HG03139 (cell line): ENCODE data around the gene CKB.

ENCODE experiments used
- ATAC-seq: cut with Tn5 transposase; IDR thresholded peaks from one replicate; pipeline ENCODE4 v1.9.1; 2021; ENCODE audit not compliant: unreplicated experiment

The CKB gene

DNA sequence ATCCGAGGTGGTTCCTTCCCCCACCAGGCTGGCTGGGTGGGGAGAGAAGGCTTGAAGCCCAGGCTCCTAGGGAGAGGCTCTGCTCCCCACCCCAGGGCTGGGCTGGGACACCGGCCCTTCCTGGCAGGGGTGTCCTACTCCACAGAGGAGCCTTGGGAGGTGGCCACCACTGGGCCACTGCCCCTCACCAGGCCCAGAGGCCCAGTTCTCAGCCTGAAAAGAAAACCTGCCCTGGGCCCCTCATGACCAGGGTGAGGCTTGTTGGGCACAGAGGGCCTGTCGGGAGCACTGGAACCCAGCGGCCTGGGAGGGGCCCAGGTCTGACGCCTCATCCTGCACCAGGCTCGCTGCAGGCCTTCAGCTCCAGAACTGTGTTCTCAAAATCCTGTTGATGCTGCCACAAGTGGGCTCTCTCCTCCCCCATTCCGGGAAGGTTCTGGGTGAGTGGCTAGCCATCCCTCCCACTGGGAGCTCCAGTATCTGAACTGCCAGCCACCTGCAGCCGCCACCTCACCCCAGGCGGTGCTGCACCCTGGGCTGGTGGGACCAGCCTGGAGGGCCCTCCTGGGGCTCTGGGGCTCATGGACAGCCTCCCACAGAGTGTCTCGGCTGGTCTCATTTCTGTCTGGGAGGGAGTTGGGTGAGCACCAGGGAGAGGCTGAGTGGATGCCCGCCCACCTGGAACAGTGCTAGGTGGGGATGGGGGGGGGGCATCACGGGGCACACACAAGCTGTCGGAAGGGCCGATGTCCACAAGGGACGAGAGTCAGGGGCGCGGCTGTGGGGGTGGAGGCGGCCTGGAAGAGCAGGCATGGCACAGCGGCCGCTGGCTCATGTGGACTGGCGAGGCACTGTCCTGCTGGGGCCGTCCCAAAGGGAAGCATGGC, 28.1 kb upstream of the CKB start:
- no peak for ATAC-seq

DNA sequence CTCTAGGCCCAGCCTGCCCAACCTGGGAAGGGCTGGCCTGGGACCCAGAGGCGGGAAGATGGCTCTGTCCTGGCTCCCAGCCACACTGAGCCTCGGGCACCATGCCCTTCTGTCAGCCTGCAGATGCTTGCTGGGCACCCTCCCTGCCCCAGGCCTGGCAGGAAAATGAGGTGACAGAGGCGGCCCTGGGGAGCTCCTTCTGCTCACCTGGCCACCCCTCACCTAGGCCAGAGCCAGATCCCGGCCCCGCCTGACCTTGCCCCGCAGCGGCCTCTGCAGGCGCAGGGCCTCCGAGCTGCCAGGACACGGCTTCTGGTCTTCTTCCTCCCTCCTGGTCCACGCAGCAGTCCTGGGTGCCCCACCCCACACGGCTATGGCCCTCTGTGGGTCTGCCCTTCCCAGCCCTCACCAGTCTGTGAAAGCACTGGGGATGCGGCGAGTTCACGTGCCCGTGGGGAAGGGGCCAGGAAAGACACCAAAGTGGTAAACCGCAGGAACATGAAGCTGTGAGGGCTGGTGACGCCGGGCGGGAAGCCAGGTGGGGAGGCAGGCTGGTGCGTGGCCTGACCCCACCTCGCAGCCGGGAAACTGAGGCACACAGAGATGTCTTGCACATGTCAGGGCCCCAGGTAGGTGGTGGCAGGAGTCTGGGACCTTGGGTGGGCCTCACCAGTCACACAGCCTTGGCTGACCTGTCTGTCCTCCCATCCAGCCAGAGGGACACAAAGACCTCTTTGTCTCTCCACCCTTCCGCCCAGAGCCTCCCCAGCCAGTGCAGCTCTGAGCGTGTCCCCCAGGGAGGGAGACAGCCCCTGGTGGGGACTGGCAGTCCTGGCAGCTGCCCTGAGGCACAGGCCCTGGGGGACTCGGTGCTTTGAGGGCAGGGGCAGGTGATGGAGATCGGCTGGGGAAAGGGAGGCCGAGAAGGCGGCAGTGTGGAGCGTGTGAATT, 27.0 kb upstream of the CKB start:
- ATAC-seq: no peak

DNA sequence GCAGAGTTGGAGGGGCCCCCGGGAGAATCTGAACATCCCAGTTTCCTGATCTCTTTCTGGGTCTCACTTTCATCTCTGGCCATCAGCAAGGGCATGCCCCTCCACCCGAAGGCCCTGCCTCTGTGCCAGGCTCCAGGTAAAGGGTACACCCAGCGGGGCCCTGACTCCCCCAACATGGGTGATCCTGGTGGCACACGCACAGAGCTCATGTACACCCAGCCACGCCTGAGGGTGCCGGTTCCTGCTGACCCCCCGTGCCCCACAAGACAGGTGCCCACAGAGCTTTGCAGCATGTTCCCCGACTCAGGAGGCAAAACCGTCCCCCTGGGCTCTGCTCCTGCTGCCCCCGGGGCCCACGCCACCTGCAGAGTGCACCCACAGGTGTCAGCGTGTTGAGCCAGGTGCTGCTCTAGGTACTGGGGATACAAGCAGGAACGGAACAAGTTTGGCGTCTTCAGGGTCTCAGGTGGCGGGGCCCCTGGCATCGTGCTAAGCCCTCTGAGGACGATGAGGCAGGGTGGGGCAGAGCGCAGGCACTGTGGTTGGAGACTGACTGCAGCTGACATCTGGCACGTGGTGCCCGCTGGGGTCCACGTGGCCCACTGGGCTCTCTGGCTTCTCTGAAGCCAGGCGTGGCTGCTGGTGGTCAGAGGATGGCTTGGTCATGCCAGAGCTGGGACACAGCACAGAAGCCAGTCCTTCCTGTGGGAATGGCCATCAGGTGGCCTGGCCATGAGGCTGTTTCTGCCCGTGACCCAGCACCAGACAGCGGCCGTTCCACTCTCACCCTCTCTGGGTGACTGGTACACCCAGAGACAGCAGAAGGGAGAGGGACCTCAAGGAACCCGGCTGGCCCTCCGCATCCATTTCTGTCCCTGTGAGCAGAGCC, 26.1 kb upstream of the CKB start:
- ATAC-seq: no peak

GRCh38 chr14:103547941-103548462, 25.4 kb upstream of the CKB start:
- ATAC-seq: no peak

DNA sequence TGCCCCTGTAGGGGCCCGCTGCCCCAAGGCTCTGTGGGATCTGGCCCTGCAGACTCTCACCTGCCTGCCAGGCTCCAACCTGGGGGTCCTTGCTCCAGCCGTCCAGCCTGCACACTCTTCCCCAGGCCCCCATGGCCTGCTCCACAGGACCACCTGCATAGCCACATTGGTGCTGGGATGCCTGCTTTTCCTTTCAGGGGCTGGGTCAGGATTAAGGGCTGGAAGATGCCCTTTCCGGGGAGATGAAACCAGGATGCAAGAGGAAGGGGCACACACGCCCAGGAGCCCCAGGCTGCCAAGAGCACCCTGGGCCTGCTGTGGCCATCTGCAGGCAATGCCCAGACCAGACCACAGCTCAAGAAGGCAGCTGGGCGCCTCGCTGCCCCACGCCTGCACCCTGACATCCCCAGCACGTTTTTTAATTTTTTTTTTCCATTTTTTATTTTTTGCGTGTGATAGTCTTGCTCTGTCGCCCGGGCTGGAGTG, 24.9 kb upstream of the CKB start:
- no peak for ATAC-seq

- no peak for ATAC-seq
Measured at GRCh38 chr14:103546652-103547454, 24.2 kb upstream of the CKB start.

GRCh38 chr14:103545915-103546651, 23.5 kb upstream of the CKB start:
- no peak for ATAC-seq

- ATAC-seq: no peak
Measured at GRCh38 chr14:103545219-103545914, 22.7 kb upstream of the CKB start.

DNA sequence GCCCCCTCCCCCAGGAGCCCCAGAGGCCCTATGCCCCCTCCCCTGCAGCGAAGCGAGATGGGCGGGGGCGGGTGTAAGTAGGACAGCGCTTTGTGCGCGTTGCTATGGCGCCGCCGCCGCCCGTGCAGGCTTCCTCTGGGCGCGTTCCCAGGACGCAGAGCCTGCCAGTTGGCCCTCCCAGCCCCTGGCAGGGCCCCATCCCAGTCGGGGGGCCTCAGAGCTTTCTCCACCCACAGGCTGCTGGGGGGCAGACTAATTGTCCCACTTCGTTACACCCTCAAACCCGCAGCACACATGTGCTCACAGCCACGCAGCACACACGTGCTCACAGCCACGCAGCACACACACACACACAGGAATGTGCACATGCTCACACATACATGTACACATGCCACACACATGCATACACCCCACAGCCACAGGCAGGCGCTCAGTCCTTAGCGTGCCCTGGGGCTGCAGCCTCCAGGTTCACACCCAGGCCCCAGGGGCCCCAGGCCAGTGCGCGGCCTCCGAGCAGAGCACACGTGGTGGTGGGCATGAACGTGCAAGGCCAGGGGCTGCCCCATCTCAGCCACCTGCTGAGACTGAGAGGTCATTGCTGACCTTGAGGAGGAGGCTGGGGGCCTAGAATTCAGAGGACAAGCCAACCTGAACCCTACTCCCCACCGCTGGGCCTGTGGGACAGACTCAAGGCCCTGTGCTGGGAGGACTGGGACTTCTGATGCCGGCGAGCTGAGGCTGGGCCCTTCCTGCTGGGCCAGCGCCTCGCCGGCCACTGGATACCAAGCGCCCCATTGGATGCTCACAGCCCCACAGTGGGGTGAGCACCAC, 22.0 kb upstream of the CKB start:
- no peak for ATAC-seq

DNA sequence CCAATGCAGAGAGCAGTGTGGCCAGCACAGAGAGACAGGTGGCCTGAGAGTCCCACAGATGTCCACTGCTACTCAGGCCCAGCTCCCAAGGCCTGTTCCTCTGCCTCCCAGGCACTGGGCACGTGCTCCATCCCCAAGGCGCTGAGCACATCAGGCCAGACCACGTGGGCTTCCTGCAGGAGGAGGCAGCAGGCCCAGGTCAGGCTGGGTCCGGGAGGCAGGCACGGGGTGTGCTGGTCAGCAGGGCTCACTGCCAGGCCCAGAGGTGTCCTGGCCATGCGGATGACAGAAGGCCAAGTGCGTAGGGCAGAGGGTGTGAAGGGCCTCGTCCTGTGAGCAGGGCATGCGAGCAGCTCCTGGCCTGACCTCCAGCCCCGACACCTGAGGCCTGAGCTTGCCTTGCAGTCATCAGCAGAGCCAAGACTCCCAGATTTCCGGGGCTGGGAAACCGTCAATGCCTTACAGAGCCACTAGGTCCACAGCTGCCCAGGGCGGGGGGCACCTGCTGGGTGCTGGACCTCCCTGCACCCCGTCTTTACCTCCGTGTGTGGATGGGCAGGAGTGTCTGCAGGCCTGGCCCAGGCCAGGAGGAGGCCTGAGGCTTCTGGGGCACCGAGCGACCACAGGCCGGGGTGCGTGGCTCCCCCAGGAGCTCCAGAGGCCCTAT, 21.2 kb upstream of the CKB start:
- ATAC-seq: no peak

DNA sequence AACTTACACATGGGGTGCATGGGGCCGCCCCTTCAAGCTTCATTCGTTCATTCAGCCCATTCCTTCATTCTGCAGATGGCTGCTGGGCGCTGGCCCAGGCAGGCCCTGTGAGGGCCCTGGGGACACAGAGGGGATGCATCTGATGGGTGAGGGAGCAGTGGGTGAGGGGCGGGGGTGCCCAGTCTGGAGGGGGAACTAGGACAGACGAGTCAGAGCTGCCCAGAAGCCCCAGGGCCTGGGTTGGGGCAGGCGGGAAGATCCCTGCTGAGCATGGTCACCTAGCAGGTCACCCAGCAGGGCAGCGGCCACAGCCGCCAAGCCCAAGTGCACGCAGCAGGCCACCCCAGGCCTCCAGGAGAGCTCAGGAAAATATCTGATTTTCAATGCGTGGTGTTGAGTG, 20.5 kb upstream of the CKB start:
- ATAC-seq: no peak

DNA sequence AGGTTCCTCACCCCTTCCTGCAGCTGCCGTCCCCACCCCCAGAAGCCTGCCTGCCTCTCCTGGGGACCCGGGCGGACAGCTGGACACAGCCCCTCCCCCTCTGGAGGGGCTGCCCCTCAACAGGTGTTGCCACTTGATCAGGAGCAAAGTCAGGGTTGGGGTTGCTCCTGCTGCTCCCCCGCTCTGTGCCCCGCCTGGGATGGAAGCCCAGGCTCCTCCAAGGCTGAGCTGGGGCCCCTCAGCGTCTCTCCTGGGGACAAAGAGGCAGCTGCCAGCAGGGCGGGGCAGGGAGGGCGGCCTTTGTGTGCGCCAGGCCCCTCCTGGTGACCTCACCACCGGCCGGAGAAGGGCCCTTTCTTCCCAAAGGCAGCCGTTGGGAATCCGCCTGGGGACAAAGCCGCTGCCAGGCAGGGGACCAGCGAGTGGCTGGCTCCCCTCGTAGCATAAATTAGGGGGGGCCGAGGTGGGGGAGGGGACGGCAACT, 20.0 kb upstream of the CKB start:
- ATAC-seq: no peak

DNA sequence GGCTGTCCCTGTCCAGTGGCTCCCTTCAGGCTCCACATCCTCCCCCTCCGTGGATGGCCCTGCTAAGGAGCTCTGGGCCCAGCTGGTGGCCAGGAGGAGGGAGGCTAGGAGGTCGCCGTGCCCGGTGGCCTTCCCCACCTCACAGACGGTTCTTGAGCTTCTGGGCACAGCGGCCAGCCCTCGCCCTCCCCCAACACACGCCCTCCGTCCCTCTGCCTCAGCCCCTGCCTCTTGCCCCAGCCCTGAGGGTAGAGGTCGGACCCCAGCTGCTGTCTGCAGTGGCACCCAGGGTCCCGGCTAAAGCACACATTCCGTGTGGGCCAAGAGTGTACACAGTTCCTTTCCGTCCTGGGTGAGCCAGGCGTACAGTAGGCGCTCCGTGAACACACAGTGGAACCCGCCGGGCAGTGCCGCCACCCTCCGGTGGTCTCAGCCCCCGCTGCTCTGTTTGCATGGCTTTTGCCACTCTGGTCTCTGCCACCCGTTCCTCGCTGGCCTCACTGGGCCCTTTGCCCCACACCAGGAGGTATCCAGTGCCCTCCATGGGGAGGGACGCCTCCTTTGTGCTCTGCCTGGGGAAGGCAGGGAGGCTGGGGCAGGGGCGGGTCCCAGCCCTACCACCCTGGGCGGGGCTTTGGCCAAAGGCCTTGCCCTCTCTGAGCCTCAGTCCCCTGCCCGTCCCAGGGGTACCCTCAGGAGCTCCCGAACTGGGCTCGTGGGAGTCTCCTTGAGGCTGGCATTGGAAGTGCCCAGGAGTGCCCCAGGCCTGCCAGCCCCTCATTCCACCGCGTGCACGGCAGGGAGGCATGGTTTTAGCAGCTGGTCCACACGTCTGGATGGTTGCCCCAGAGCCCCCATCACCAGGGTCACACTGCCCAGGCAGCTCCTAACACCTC, 19.3 kb upstream of the CKB start:
- ATAC-seq: no peak

DNA sequence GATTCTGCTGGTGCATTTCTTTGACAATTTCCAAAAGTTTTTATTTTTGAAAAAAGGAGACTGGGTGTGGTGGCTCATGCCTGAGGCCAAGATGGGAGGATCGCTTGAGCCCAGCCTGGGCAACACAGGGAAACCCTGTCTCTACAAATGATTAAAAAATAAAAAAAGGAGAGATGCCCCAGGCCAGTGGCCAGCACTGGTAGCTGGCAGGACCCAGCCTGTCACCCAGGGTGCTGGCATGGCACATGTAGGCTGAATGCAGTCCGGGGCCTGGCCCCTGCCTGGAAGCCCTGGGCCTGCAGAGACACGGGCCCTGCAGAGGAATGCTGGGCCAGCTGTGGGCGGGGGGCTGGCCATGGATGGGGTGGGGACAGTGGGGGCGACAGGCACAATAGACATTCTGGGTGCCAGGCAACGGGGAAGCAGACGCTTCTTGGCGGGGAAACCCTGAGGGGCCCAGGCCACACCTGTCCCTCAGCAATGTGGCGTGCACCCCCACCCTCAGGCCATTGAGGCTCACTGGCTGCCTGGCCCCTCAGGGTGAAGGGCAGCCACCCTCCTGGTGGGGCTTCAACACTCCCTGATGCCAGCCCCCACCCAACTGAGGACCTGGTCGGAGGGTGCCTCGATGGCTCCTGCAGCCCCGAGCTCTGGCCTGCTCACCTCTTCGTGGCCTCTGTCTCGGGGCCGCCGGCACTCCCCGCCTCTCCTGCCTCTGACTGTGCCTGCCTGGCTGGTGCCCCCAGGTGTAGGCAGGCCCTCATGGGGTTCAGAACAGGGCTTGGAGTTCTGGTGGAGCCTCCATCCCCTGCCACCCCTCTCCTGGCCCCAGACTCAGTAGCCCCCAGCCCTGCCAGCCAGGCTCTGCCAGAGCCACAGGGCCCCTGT, 18.4 kb upstream of the CKB start:
- no peak for ATAC-seq
